ENCODE data around the gene TPGS1. TPM values are rescaled to one million over a fixed set of nuclear protein-coding genes. Genes with fewer than 3 reads are reported as not detected.

TPGS1 gene
- total and polyA plus RNA-seq, 8 donors = 1.2 to 65.5 (median 25.0) TPM

DNA sequence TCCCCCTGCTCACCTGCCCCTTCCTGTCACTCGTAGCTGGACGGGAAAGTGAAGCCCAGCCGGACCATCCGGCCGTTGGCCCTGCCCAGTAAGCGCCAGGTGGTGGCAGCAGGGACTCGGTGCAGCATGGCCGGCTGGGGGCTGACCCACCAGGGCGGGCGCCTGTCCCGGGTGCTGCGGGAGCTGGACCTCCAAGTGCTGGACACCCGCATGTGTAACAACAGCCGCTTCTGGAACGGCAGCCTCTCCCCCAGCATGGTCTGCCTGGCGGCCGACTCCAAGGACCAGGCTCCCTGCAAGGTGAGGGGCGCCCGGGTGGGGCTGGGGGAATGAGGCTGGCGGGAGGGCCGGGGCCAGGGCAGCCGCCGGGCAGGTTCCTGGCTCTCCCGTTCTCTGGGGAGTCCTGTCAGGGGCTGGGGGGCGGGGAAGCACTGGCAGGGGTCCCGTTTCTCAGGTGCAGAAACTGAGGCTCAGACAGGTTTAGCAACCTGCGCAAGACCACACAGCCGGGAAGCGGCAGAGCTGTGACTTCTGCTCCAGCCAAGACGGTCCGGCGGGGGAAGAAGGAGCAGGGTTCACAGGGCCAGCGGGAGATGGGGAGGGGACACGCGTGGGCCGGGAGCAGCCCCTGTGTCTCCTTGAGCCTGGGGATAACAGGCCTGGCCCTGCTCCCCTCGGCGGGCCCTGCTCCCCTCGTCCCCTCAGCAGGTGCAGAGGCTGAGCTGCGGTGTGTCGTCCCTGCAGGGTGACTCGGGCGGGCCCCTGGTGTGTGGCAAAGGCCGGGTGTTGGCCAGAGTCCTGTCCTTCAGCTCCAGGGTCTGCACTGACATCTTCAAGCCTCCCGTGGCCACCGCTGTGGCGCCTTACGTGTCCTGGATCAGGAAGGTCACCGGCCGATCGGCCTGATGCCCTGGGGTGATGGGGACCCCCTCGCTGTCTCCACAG lies 41.9 kb downstream of the TPGS1 start:
- Histone ChIP-seq H3K27ac (no peak overlapping the region), H3K27me3 (peaks cover 0 to 67% (median 3%) of the 10 kb centered on the region in 3 donors), H3K36me3 (no peaks in the 10 kb centered on the region), H3K4me3 (no peak overlapping the region), H3K4me1 (peaks cover 0 to 12% (median 8%) of the 10 kb centered on the region in 4 donors), H3K9me3 (no peaks in the 10 kb centered on the region)
- 64 to 84% (median 70%) methylated on average over 21 to 52 of the region's 52 CpGs for WGBS, 5 donors
- intact Hi-C loops (cut with DNase I; ENCODE audit: low total_unique reads) = no loop called here
- DNase-seq = no peak
- TF ChIP-seq EP300 (IDR thresholded peaks at IDR 0.05) (no peak), POLR2A (IDR thresholded peaks at IDR 0.05) (no peak), POLR2AphosphoS5 (IDR thresholded peaks at IDR 0.05) (no peak)
- TF ChIP-seq, protein P1, sequence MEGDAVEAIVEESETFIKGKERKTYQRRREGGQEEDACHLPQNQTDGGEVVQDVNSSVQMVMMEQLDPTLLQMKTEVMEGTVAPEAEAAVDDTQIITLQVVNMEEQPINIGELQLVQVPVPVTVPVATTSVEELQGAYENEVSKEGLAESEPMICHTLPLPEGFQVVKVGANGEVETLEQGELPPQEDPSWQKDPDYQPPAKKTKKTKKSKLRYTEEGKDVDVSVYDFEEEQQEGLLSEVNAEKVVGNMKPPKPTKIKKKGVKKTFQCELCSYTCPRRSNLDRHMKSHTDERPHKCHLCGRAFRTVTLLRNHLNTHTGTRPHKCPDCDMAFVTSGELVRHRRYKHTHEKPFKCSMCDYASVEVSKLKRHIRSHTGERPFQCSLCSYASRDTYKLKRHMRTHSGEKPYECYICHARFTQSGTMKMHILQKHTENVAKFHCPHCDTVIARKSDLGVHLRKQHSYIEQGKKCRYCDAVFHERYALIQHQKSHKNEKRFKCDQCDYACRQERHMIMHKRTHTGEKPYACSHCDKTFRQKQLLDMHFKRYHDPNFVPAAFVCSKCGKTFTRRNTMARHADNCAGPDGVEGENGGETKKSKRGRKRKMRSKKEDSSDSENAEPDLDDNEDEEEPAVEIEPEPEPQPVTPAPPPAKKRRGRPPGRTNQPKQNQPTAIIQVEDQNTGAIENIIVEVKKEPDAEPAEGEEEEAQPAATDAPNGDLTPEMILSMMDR (IDR thresholded peaks at IDR 0.05) = no peak

DNA sequence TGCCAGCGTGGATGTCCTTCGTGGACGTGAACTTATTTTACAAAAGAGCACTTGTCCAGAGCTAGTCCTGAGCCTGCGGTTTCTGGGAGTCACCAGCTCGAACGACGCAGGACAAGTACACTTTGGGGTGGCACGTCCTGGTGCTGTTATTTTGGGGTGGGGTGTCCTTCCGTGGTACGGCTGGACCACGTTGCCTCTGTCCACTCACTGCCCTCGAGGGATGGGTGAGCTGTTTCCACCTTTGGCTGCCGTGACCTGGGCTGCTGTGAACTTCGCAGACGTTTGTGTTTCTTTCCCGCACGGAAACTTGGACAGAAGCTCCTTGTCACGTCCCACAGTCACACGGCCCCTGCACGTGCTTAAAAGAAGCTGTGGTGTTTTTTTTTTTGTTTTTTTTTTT lies 47.5 kb downstream of the TPGS1 start:
- no peak overlapping the region for H3K4me3 ChIP-seq
- peaks cover 8 to 36% (median 25%) of the 10 kb centered on the region in 4 donors for H3K4me1 ChIP-seq
- no peaks in the 10 kb centered on the region for H3K9me3 ChIP-seq
- no peak for DNase-seq
- peaks cover 0 to 30% (median 0%) of the 10 kb centered on the region in 3 donors for H3K27me3 ChIP-seq
- 61 to 80% (median 71%) methylated on average over 20 of the region's 20 CpGs for WGBS, 5 donors
- intact Hi-C loops (cut with DNase I; ENCODE audit: low total_unique reads) = no loop called here
- no peak overlapping the region for H3K27ac ChIP-seq
- TF ChIP-seq POLR2A (IDR thresholded peaks at IDR 0.05) = no peak
- no peaks in the 10 kb centered on the region for H3K36me3 ChIP-seq

DNA sequence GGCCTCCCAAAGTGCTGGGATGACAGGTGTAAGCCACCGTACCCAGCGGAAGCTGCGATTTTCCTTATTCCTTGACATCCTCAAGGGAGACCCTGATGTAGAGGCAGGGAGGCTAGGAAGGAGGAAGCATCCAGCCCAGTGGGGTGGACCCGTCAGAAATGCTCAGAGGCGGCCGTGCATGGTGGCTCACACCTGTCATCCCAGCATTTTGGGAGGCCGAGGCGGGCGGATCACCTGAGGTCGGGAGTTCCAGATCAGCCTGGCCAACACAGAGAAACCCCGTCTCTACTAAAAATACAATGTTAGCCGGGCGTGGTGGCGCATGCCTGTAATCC lies 48.1 kb downstream of the TPGS1 start:
- 84 to 93% (median 90%) methylated on average over 12 to 14 of the region's 14 CpGs for WGBS, 5 donors
- no peaks in the 10 kb centered on the region for H3K9me3 ChIP-seq
- H3K36me3 ChIP-seq = no peaks in the 10 kb centered on the region
- intact Hi-C loops (cut with DNase I; ENCODE audit: low total_unique reads) = no loop called here
- TF ChIP-seq POLR2AphosphoS5 (IDR thresholded peaks at IDR 0.05) (no peak), EP300 (IDR thresholded peaks at IDR 0.05) (no peak), POLR2A (IDR thresholded peaks at IDR 0.05) (no peak)
- TF ChIP-seq, protein P1 (IDR thresholded peaks at IDR 0.05) = no peak
- DNase-seq = no peak
- H3K27me3 ChIP-seq = peaks cover 0 to 25% (median 0%) of the 10 kb centered on the region in 3 donors
- peaks cover 8 to 36% (median 25%) of the 10 kb centered on the region in 4 donors for H3K4me1 ChIP-seq
- H3K4me3 ChIP-seq = no peak overlapping the region
- H3K27ac ChIP-seq = peak overlapping the region in 2 of 5 donors; percentile 35 to 39

DNA sequence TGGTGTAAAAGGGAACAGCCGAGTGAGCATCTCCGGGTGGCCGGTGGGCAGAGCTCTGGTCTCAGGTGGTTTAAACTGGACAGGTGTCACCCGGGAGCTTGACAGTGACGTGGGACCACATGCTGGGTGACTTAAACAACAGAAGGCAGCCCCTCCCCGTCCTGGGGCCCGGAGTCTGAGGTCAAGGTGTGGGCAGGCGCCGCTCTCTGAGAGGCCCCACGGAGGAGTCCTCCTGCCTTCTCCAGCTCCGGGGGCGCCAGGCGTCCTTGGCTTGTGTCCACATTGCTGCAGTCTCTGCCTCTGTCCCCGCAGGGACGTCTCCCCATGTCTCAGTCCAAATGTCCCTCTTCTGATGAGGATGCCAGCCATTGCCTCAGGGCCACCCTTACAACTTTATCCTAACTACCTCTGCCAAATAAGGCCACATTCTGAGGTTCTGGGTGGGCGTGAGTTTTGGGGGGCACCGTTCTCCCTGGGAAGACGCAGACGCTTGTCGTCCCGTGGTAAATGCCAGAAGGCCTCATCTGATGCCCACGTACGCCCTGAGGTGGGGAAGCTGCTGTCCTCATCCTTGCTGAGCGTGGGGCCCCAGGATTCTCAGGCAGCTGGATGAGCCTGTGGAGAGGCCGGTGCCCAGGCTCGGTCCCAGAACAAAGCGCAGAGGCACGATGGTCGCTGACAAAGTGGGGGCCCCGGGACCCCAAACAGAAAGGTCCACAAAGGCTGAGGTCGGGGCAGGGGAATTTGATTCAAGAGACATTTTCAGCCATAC lies 49.5 kb downstream of the TPGS1 start:
- intact Hi-C loops (cut with DNase I; ENCODE audit: low total_unique reads) = no loop called here
- H3K9me3 ChIP-seq = no peaks in the 10 kb centered on the region
- WGBS, 5 donors = 73 to 84% (median 79%) methylated on average over 16 to 31 of the region's 31 CpGs
- H3K4me1 ChIP-seq = peaks cover 8 to 27% (median 19%) of the 10 kb centered on the region in 4 donors
- H3K27ac ChIP-seq = peak overlapping the region in 2 of 5 donors; percentile 26 to 39
- H3K36me3 ChIP-seq = no peaks in the 10 kb centered on the region
- DNase-seq = no peak
- H3K4me3 ChIP-seq = no peak overlapping the region
- TF ChIP-seq POLR2A (IDR thresholded peaks at IDR 0.05) = no peak
- TF ChIP-seq, protein P1 (IDR thresholded peaks at IDR 0.05) = no peak
- no peak for TF ChIP-seq POLR2AphosphoS5 (IDR thresholded peaks at IDR 0.05)
- TF ChIP-seq EP300 (IDR thresholded peaks at IDR 0.05) = no peak
- H3K27me3 ChIP-seq = peaks cover 0 to 14% (median 0%) of the 10 kb centered on the region in 3 donors
